HFFc6 (cell line): ENCODE measurements around the gene HIP1. TPM values are rescaled to one million over a fixed set of nuclear protein-coding genes. Genes with fewer than 3 reads are reported as not detected.

Source experiments
- DNase-seq: peaks from one replicate; pipeline ENCODE4 v3.0.0-alpha.2; 2018
- H3K27ac Mint-ChIP-seq: 2 replicates; pipeline ENCODE4 v1.8.0; 2020; ENCODE audit warnings: mild to moderate bottlenecking, mixed read lengths
- H3K27me3 Mint-ChIP-seq: 2 replicates; pipeline ENCODE4 v1.8.0; 2021; ENCODE audit warnings: mild to moderate bottlenecking, moderate library complexity, mixed read lengths; ENCODE audit not compliant: insufficient read depth
- H3K36me3 Mint-ChIP-seq: 2 replicates; pipeline ENCODE4 v1.8.0; 2021; ENCODE audit warnings: low read depth, mixed read lengths
- H3K4me1 Mint-ChIP-seq: 2 replicates; pipeline ENCODE4 v1.8.0; 2020; ENCODE audit warnings: low read depth, mixed read lengths
- H3K4me3 Mint-ChIP-seq: 2 replicates; pipeline ENCODE4 v1.8.0; 2020; ENCODE audit warnings: mild to moderate bottlenecking, moderate library complexity, mixed read lengths
- H3K9me3 Mint-ChIP-seq: 2 replicates; pipeline ENCODE4 v1.8.0; 2020; ENCODE audit warnings: mild to moderate bottlenecking, mixed read lengths
- total RNA-seq, 6 experiments: library from RNA; stranded (reverse); fragmentation: NEBNext Ultra II Directional; extraction: Animal tissue kit (Norgen Biotek cat#: 25700); gene quantifications; 2 replicates in 1 of 6; 3 replicates in 5 of 6; pipeline ENCODE4 v1.2.3, GENCODE V29; 2021
- TF ChIP-seq, protein P1 (sequence below): fragments of 200-600 bp; sonication (generic); IDR thresholded peaks from 2 replicates; pipeline ENCODE4 v1.5.0; 2021; ENCODE audit warnings: antibody characterized with exemption, mild to moderate bottlenecking

The HIP1 gene
- total RNA-seq, 6 experiments from 2014 or later: 15.1 to 32.2 (median 28.7) TPM

GRCh38 chr7:75650062-75650461 lies 88.7 kb downstream of the HIP1 start:
- no peak overlapping the region for H3K27ac Mint-ChIP-seq
- no peak for DNase-seq
- peaks cover 7% of the 10 kb centered on the region; the same call in 1 of the 2 replicates for H3K36me3 Mint-ChIP-seq
- no peaks in the 10 kb centered on the region for H3K9me3 Mint-ChIP-seq
- no peak overlapping the region for H3K4me3 Mint-ChIP-seq
- TF ChIP-seq, protein P1, sequence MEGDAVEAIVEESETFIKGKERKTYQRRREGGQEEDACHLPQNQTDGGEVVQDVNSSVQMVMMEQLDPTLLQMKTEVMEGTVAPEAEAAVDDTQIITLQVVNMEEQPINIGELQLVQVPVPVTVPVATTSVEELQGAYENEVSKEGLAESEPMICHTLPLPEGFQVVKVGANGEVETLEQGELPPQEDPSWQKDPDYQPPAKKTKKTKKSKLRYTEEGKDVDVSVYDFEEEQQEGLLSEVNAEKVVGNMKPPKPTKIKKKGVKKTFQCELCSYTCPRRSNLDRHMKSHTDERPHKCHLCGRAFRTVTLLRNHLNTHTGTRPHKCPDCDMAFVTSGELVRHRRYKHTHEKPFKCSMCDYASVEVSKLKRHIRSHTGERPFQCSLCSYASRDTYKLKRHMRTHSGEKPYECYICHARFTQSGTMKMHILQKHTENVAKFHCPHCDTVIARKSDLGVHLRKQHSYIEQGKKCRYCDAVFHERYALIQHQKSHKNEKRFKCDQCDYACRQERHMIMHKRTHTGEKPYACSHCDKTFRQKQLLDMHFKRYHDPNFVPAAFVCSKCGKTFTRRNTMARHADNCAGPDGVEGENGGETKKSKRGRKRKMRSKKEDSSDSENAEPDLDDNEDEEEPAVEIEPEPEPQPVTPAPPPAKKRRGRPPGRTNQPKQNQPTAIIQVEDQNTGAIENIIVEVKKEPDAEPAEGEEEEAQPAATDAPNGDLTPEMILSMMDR: no peak
- peaks cover 1% of the 10 kb centered on the region; the same call in 1 of the 2 replicates for H3K27me3 Mint-ChIP-seq
- 0 out of 2 replicates have a peak, but pooled peaks cover 4% of the 10 kb centered on the region for H3K4me1 Mint-ChIP-seq

GRCh38 chr7:75649462-75649861 lies 89.3 kb downstream of the HIP1 start:
- H3K9me3 Mint-ChIP-seq: no peaks in the 10 kb centered on the region
- H3K4me3 Mint-ChIP-seq: no peak overlapping the region
- no peak for DNase-seq
- TF ChIP-seq, protein P1: no peak
- 0 out of 2 replicates have a peak, but pooled peaks cover 4% of the 10 kb centered on the region for H3K4me1 Mint-ChIP-seq
- no peak overlapping the region for H3K27ac Mint-ChIP-seq
- peaks cover 1% of the 10 kb centered on the region; the same call in 1 of the 2 replicates for H3K27me3 Mint-ChIP-seq
- H3K36me3 Mint-ChIP-seq: peaks cover 7% of the 10 kb centered on the region; the same call in 1 of the 2 replicates

GRCh38 chr7:75647709-75648438 lies 90.9 kb downstream of the HIP1 start:
- H3K9me3 Mint-ChIP-seq: no peaks in the 10 kb centered on the region
- peaks cover 1% of the 10 kb centered on the region; the same call in 1 of the 2 replicates for H3K27me3 Mint-ChIP-seq
- TF ChIP-seq, protein P1: no peak
- no peak overlapping the region for H3K27ac Mint-ChIP-seq
- H3K4me1 Mint-ChIP-seq: 0 out of 2 replicates have a peak, but pooled peaks cover 4% of the 10 kb centered on the region
- no peak overlapping the region for H3K4me3 Mint-ChIP-seq
- no peak for DNase-seq
- H3K36me3 Mint-ChIP-seq: peaks cover 7% of the 10 kb centered on the region; the same call in 1 of the 2 replicates

DNA sequence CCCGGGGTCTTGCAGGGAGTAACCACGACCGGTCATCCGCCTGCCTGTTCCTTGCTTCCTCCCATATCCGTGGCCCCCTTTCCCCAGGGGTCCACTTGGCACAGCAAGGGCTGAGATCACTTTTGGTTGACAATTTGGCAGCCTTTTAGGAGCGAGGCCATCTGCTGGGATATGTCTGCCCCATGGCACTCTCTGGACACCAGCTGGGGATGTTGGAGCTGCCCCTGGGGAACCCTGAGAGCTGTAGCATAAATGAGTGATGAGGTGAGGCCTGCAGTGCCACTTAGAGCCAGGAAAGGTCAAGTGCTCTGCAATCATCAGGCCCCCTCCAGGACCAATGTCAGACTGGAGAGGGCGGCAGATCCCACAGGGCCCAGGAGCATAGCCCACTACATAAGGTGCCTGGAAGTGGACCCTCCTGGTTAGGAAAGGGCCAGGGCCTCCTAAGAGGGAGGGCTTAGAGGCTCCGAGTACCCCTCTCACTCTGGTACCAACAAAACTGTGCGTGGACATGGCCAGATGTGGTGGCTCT lies 92.1 kb downstream of the HIP1 start:
- H3K4me1 Mint-ChIP-seq: 0 out of 2 replicates have a peak, but pooled peaks cover 4% of the 10 kb centered on the region
- peaks cover 1% of the 10 kb centered on the region; the same call in 1 of the 2 replicates for H3K27me3 Mint-ChIP-seq
- H3K27ac Mint-ChIP-seq: no peak overlapping the region
- peaks cover 7% of the 10 kb centered on the region; the same call in 1 of the 2 replicates for H3K36me3 Mint-ChIP-seq
- TF ChIP-seq, protein P1: no peak
- no peak overlapping the region for H3K4me3 Mint-ChIP-seq
- H3K9me3 Mint-ChIP-seq: no peaks in the 10 kb centered on the region
- DNase-seq: no peak

DNA sequence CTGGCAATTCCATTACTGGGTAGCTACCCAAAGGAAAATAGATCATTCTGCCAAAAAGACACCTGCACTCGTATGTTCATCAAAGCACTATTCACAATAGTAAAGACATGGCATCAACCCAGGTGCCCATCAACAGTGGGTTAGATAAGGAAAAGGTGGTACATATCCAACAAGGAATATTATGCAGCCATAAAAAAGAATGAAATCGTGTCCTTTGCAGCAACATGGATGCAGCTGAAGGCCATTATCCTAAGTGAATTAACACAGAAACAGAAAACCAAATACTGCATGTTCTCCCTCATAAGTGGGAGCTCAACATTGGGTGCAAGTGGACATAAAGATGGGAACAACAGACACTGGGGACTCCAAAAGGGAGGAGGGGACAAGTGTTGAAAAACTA lies 93.2 kb downstream of the HIP1 start:
- Mint-ChIP-seq H3K4me1 (0 out of 2 replicates have a peak, but pooled peaks cover under 1% of the 10 kb centered on the region), H3K9me3 (no peaks in the 10 kb centered on the region), H3K4me3 (no peak overlapping the region), H3K36me3 (peaks cover 7% of the 10 kb centered on the region; the same call in 1 of the 2 replicates), H3K27ac (no peak overlapping the region), H3K27me3 (peaks cover 1% of the 10 kb centered on the region; the same call in 1 of the 2 replicates)
- DNase-seq: no peak
- TF ChIP-seq, protein P1: no peak
